Esophagus muscularis mucosa (tissue), 4 donors: ENCODE results near the gene UTS2B.

Experiments used
- EP300 ChIP-seq: sonication (generic); formaldehyde crosslinking; IDR thresholded peaks from one replicate; pipeline ENCODE4 v1.6.1; 2017; ENCODE audit warnings: antibody characterized with exemption
- POLR2A ChIP-seq: fragments of 450-650 bp; IDR thresholded peaks from one replicate; pipeline ENCODE4 v1.6.1; 2017; ENCODE audit warnings: antibody characterized with exemption, moderate library complexity, mild to moderate bottlenecking, low read depth
- TF ChIP-seq, protein P1 (sequence below), 3 experiments: fragments of 200-600 bp in 2 of 3; fragments of 450-650 bp in 1 of 3; sonication (generic) in 2 of 3; IDR thresholded peaks; one replicate each; pipeline ENCODE4 v1.5.1; 2017 to 2019; ENCODE audit warnings: antibody characterized with exemption in 3 of 3, mild to moderate bottlenecking in 2 of 3, moderate library complexity in 1 of 3

DNA sequence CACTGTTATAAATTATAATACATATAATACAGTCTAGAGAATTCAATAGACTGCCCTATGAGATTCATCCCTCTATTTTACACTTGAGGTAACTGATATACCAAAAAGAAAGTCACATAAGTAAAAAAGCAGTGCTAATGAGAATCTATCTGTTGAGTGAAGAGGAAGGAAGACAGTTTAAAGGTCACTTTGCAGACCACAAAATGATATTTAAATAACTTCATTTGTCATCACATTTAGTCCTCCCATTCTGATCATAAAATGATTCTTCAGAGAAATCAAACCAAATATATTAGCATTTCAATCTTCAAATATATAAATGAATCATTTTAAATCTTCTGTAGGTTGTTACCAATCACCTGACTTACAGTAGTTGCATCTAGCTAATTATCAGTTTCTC, 61.6 kb downstream of the UTS2B start:
- TF ChIP-seq, protein P1, sequence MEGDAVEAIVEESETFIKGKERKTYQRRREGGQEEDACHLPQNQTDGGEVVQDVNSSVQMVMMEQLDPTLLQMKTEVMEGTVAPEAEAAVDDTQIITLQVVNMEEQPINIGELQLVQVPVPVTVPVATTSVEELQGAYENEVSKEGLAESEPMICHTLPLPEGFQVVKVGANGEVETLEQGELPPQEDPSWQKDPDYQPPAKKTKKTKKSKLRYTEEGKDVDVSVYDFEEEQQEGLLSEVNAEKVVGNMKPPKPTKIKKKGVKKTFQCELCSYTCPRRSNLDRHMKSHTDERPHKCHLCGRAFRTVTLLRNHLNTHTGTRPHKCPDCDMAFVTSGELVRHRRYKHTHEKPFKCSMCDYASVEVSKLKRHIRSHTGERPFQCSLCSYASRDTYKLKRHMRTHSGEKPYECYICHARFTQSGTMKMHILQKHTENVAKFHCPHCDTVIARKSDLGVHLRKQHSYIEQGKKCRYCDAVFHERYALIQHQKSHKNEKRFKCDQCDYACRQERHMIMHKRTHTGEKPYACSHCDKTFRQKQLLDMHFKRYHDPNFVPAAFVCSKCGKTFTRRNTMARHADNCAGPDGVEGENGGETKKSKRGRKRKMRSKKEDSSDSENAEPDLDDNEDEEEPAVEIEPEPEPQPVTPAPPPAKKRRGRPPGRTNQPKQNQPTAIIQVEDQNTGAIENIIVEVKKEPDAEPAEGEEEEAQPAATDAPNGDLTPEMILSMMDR (IDR thresholded peaks at IDR 0.05), result no peak
- TF ChIP-seq EP300 (no peak), POLR2A (no peak)
